BE2C (cell line): ENCODE results near the gene EXTL2.
A peak's percentile ranks its signal among the peaks of the same experiment; 100 is the strongest.
"Not testable (repeated sequence)": the region's sequence is repeated elsewhere in the genome, so short reads cannot be mapped to it uniquely, and the experiment has no call there.

ENCODE experiments used
- DNase-seq: peaks from one replicate; pipeline ENCODE4 v3.0.0-alpha.2; 2020
- H3K27me3 ChIP-seq: fragments of 250-450 bp; sonication (Bioruptor Pico); 2 replicates; pipeline ENCODE4 v1.5.1; 2020; ENCODE audit warnings: mild to moderate bottlenecking
- H3K36me3 ChIP-seq: fragments of 250-450 bp; sonication (Bioruptor Pico); 2 replicates; pipeline ENCODE4 v1.5.1; 2020; ENCODE audit warnings: mild to moderate bottlenecking
- H3K4me1 ChIP-seq: fragments of 250-450 bp; sonication (Bioruptor Pico); 2 replicates; pipeline ENCODE4 v1.5.1; 2020
- H3K4me3 ChIP-seq: 2 replicates; pipeline ENCODE4 v1.5.1; 2011; ENCODE audit warnings: low read depth, low read length
- H3K9me3 ChIP-seq: fragments of 250-450 bp; sonication (Bioruptor Pico); 2 replicates; pipeline ENCODE4 v1.5.1; 2020
- TF ChIP-seq, protein P1 (sequence below): IDR thresholded peaks from 2 replicates; pipeline ENCODE4 v1.5.1; 2012; ENCODE audit warnings: mild to moderate bottlenecking, low read depth, low read length

EXTL2 gene

GRCh38 chr1:100936194-100936967 lies 41.7 kb upstream of the EXTL2 start:
- Histone ChIP-seq H3K9me3 (no peaks in the 10 kb centered on the region), H3K4me1 (no peaks in the 10 kb centered on the region), H3K27me3 (no peaks in the 10 kb centered on the region), H3K4me3 (no peak overlapping the region), H3K36me3 (peaks cover 1% of the 10 kb centered on the region)
- no peak for DNase-seq
- TF ChIP-seq, protein P1, sequence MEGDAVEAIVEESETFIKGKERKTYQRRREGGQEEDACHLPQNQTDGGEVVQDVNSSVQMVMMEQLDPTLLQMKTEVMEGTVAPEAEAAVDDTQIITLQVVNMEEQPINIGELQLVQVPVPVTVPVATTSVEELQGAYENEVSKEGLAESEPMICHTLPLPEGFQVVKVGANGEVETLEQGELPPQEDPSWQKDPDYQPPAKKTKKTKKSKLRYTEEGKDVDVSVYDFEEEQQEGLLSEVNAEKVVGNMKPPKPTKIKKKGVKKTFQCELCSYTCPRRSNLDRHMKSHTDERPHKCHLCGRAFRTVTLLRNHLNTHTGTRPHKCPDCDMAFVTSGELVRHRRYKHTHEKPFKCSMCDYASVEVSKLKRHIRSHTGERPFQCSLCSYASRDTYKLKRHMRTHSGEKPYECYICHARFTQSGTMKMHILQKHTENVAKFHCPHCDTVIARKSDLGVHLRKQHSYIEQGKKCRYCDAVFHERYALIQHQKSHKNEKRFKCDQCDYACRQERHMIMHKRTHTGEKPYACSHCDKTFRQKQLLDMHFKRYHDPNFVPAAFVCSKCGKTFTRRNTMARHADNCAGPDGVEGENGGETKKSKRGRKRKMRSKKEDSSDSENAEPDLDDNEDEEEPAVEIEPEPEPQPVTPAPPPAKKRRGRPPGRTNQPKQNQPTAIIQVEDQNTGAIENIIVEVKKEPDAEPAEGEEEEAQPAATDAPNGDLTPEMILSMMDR: no peak

DNA sequence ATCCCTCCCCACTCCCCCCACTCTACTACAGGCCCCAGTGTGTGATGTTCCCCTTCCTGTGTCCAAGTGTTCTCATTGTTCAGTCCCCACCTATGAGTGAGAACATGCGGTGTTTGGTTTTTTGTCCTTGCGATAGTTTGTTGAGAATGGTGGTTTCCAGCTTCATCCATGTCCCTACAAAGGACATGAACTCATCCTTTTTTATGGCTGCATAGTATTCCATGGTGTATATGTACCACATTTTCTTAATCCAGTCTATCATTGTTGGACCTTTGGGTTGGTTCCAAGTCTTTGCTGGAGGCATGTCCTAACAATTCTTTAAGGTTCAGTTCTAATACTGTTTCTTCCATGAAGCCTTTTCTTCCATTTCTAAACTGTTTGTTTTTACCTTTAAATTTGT lies 38.9 kb upstream of the EXTL2 start:
- H3K9me3 ChIP-seq, DNase-seq, H3K4me1 ChIP-seq, H3K27me3 ChIP-seq, H3K4me3 ChIP-seq, H3K36me3 ChIP-seq: not testable (repeated sequence)

GRCh38 chr1:100931716-100932115 lies 37.1 kb upstream of the EXTL2 start:
- Histone ChIP-seq H3K27me3 (no peaks in the 10 kb centered on the region), H3K4me1 (no peaks in the 10 kb centered on the region), H3K36me3 (no peaks in the 10 kb centered on the region), H3K4me3 (no peak overlapping the region), H3K9me3 (no peaks in the 10 kb centered on the region)
- TF ChIP-seq, protein P1: no peak
- DNase-seq: no peak

- TF ChIP-seq, protein P1: no peak
- no peaks in the 10 kb centered on the region for H3K27me3 ChIP-seq
- no peak overlapping the region for H3K4me3 ChIP-seq
- no peaks in the 10 kb centered on the region for H3K9me3 ChIP-seq
- 0 out of 2 replicates have a peak, but pooled peaks cover 4% of the 10 kb centered on the region for H3K36me3 ChIP-seq
- no peak for DNase-seq
- no peaks in the 10 kb centered on the region for H3K4me1 ChIP-seq
These were observed 35.9 kb upstream of the EXTL2 start for GRCh38 chr1:100930494-100930893.

GRCh38 chr1:100928128-100928527 lies 33.5 kb upstream of the EXTL2 start:
- no peak for DNase-seq
- Histone ChIP-seq H3K4me3 (no peak overlapping the region), H3K27me3 (no peaks in the 10 kb centered on the region), H3K4me1 (no peaks in the 10 kb centered on the region), H3K9me3 (no peaks in the 10 kb centered on the region), H3K36me3 (peaks cover 14% of the 10 kb centered on the region)
- TF ChIP-seq, protein P1: peak; percentile 44

- Histone ChIP-seq H3K36me3 (peaks cover 14% of the 10 kb centered on the region), H3K4me1 (no peaks in the 10 kb centered on the region), H3K27me3 (no peaks in the 10 kb centered on the region), H3K9me3 (no peaks in the 10 kb centered on the region), H3K4me3 (no peak overlapping the region)
- TF ChIP-seq, protein P1: no peak
- DNase-seq: no peak
These were observed 32.6 kb upstream of the EXTL2 start for GRCh38 chr1:100927276-100927675.
